Measurements from ENCODE around the gene ATP5F1C.

Gene ATP5F1C

GRCh38 chr10:7768417-7768816 is 19.6 kb upstream of the ATP5F1C start:
- TF ChIP-seq TAF1 (IDR thresholded peaks at IDR 0.05; ENCODE audit: low read depth) (no peak), FOXM1 (IDR thresholded peaks at IDR 0.05; ENCODE audit: borderline replicate concordance, low read depth) (no peak), EP300 (IDR thresholded peaks at IDR 0.05; ENCODE audit: borderline replicate concordance) (no peak), TEAD4 (IDR thresholded peaks at IDR 0.05) (no peak), CREB1 (IDR thresholded peaks at IDR 0.05; ENCODE audit: low read depth) (no peak), MAX (IDR thresholded peaks at IDR 0.05) (no peak), ZBTB7A (IDR thresholded peaks at IDR 0.05; ENCODE audit: low read depth) (no peak), USF1 (IDR thresholded peaks at IDR 0.05) (no peak), YY1 (IDR thresholded peaks at IDR 0.05; ENCODE audit: low read depth) (no peak)

- TF ChIP-seq CEBPB (IDR thresholded peaks at IDR 0.05) (no peak), USF1 (IDR thresholded peaks at IDR 0.05) (no peak), EP300 (IDR thresholded peaks at IDR 0.05; ENCODE audit: borderline replicate concordance) (no peak), TCF12 (IDR thresholded peaks at IDR 0.05; ENCODE audit: low read depth) (no peak), EGR1 (IDR thresholded peaks at IDR 0.05) (no peak), MAX (IDR thresholded peaks at IDR 0.05) (no peak)
Measured at GRCh38 chr10:7773845-7774801, 13.9 kb upstream of the ATP5F1C start.

- TF ChIP-seq RAD21 (IDR thresholded peaks at IDR 0.05; ENCODE audit: low read depth) (no peak), TAF1 (IDR thresholded peaks at IDR 0.05; ENCODE audit: low read depth) (no peak), FOXM1 (IDR thresholded peaks at IDR 0.05; ENCODE audit: borderline replicate concordance, low read depth) (no peak), TEAD4 (IDR thresholded peaks at IDR 0.05) (no peak), YY1 (IDR thresholded peaks at IDR 0.05; ENCODE audit: low read depth) (no peak), ZBTB7A (IDR thresholded peaks at IDR 0.05; ENCODE audit: low read depth) (no peak), EGR1 (IDR thresholded peaks at IDR 0.05) (no peak), TCF12 (IDR thresholded peaks at IDR 0.05; ENCODE audit: low read depth) (no peak), CEBPB (IDR thresholded peaks at IDR 0.05) (no peak), MAX (IDR thresholded peaks at IDR 0.05) (no peak), REST (IDR thresholded peaks at IDR 0.05; ENCODE audit: low read depth) (no peak)
Measured at GRCh38 chr10:7776777-7777176, 11.2 kb upstream of the ATP5F1C start.

GRCh38 chr10:7786430-7786829 is 1.5 kb upstream of the ATP5F1C start:
- no peak for TF ChIP-seq EP300 (IDR thresholded peaks at IDR 0.05; ENCODE audit: borderline replicate concordance)
- no peak for TF ChIP-seq TEAD4 (IDR thresholded peaks at IDR 0.05)
- TF ChIP-seq TAF1 (IDR thresholded peaks at IDR 0.05; ENCODE audit: low read depth): no peak
- no peak for TF ChIP-seq CEBPB (IDR thresholded peaks at IDR 0.05)
- no peak for TF ChIP-seq USF1 (IDR thresholded peaks at IDR 0.05)
- no peak for TF ChIP-seq MAX (IDR thresholded peaks at IDR 0.05)
- TF ChIP-seq CREB1 (IDR thresholded peaks at IDR 0.05; ENCODE audit: low read depth): no peak
- TF ChIP-seq REST (IDR thresholded peaks at IDR 0.05; ENCODE audit: low read depth): no peak
- no peak for TF ChIP-seq ZBTB7A (IDR thresholded peaks at IDR 0.05; ENCODE audit: low read depth)
- TF ChIP-seq YY1 (IDR thresholded peaks at IDR 0.05; ENCODE audit: low read depth): no peak
- no peak for TF ChIP-seq NFIC (IDR thresholded peaks at IDR 0.05)
